Mucosa of descending colon (tissue), 3 donors: ENCODE results near the gene AP1G2. TPM values are rescaled to one million over a fixed set of nuclear protein-coding genes. Genes with fewer than 3 reads are reported as not detected.

Source experiments
- ATAC-seq: fragments of 200-7000 bp; cut with Tn5 transposase; one replicate; pipeline ENCODE4 v1.9.1; 2020; ENCODE audit warnings: mild to moderate bottlenecking, moderate library complexity
- DNase-seq, 3 donors: peaks; one replicate each; pipeline ENCODE4 v3.0.0-alpha.2; 2020
- H3K36me3 ChIP-seq: fragments of 200-600 bp; one replicate; pipeline ENCODE4 v1.8.0; 2021; ENCODE audit warnings: low read depth, mild to moderate bottlenecking
- H3K4me1 ChIP-seq: fragments of 200-600 bp; one replicate; pipeline ENCODE4 v1.8.0; 2021; ENCODE audit warnings: low read depth, mild to moderate bottlenecking
- H3K4me3 ChIP-seq: fragments of 200-600 bp; one replicate; pipeline ENCODE4 v1.8.0; 2021; ENCODE audit warnings: mild to moderate bottlenecking
- H3K9me3 ChIP-seq: fragments of 200-600 bp; one replicate; pipeline ENCODE4 v1.8.0; 2021; ENCODE audit warnings: mild to moderate bottlenecking
- intact Hi-C, 2 donors: fragments of 100-400 bp; cut with DNase I in 1 of 2; cut with micrococcal nuclease in 1 of 2; formaldehyde crosslinking; loops; one replicate each; pipeline versions ENCODE4 v1.11.0 to v1.11.1; 2022; cut with DNase I, micrococcal nuclease
- total RNA-seq, 3 donors: library from RNA; stranded (reverse); fragmentation: NEBNext Ultra II Directional in 2 of 3; extraction: Animal tissue kit (Norgen Biotek cat#: 25700) in 2 of 3; gene quantifications; one replicate each; pipeline versions ENCODE4 v1.2.1 to v1.2.4, GENCODE V29; 2021 to 2023
- TF ChIP-seq, protein P1 (sequence below): fragments of 200-600 bp; IDR thresholded peaks from one replicate; pipeline ENCODE4 v1.8.0; 2022; ENCODE audit warnings: antibody characterized with exemption, mild to moderate bottlenecking
- donor health status: DM: no; HTN: no; CAD: no; lungs with moderate emphysema.
- donor health status: DM: no; HTN: no; CAD: no.
- donor health status: DM: no; HTN: yes; CAD: no.

Gene AP1G2
- total RNA-seq, 3 donors from 2014 or later = 95.4 to 271 (median 122) TPM

DNA sequence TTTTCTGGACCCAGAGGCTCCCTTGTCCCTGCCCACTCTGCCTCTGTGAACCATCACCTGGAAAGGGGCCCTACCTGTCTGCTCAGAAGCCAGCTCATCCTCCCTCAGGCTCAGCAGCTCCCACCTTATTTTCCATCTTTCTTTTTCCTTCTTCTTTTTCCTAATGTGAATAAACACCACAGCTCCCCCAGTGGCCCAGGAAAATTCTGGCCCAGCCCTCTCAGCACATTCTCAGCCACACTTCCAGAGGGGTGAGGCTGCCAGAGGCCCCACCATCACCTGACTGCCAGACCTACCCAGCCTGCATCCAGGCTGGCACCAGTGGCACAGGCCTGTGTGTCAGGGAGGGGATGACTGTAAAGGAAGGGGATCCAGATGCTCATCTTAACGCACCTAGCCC is 39.0 kb downstream of the AP1G2 start:
- Histone ChIP-seq H3K9me3 (no peaks in the 10 kb centered on the region), H3K36me3 (no peaks in the 10 kb centered on the region), H3K4me3 (no peak overlapping the region), H3K4me1 (no peaks in the 10 kb centered on the region)
- intact Hi-C loops = no loop called here
- DNase-seq (no peak), ATAC-seq (no peak)
- TF ChIP-seq, protein P1, sequence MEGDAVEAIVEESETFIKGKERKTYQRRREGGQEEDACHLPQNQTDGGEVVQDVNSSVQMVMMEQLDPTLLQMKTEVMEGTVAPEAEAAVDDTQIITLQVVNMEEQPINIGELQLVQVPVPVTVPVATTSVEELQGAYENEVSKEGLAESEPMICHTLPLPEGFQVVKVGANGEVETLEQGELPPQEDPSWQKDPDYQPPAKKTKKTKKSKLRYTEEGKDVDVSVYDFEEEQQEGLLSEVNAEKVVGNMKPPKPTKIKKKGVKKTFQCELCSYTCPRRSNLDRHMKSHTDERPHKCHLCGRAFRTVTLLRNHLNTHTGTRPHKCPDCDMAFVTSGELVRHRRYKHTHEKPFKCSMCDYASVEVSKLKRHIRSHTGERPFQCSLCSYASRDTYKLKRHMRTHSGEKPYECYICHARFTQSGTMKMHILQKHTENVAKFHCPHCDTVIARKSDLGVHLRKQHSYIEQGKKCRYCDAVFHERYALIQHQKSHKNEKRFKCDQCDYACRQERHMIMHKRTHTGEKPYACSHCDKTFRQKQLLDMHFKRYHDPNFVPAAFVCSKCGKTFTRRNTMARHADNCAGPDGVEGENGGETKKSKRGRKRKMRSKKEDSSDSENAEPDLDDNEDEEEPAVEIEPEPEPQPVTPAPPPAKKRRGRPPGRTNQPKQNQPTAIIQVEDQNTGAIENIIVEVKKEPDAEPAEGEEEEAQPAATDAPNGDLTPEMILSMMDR = no peak

DNA sequence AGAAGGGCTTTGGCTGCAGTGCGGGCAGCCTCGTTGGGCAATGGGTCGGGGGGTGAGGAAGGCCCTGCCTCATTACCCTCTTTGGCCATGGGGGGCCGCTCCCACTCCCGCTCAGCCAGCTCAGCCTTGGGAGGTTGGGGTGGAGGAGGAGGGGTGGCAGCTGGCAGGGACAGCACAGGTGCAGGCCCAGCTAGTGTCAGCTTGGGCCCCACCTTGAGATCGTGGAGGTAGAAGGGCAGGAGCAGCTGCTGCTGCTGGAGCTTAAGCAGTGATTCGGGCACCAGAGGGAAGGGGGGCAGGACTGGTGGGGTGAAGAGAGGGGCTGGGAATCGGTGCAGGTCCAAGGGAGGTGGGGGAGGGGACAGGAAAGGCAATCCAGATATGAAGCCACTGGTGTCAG is 42.0 kb downstream of the AP1G2 start:
- Histone ChIP-seq H3K9me3 (no peaks in the 10 kb centered on the region), H3K36me3 (no peaks in the 10 kb centered on the region), H3K4me3 (no peak overlapping the region), H3K4me1 (no peaks in the 10 kb centered on the region)
- no peak for DNase-seq
- TF ChIP-seq, protein P1 = no peak
- ATAC-seq = no peak
- intact Hi-C loops = no loop called here

DNA sequence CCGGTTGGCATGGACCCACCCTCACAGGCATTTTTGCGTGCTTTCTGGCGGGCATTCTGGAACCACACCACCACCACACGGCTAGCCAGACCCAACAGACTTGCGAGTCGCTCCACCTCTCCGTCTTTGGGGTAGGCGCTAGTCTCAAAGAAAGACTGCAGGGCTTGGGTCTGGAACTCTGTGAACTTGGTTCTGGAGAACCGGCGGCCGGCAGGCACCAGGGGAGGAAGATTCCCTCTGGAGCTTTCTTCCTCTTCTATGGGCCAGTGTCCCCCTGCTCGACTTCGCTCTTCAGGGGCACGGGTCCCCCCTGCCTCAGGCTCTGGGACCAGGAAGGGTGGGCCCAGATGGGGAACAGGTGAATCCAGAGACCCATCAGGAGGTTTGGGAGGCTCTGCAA is 42.6 kb downstream of the AP1G2 start:
- H3K36me3 ChIP-seq = no peaks in the 10 kb centered on the region
- DNase-seq (no peak), ATAC-seq (no peak)
- H3K4me1 ChIP-seq = no peaks in the 10 kb centered on the region
- H3K4me3 ChIP-seq = no peak overlapping the region
- intact Hi-C loops = no loop called here
- TF ChIP-seq, protein P1 = no peak
- H3K9me3 ChIP-seq = no peaks in the 10 kb centered on the region

- no peak overlapping the region for H3K4me3 ChIP-seq
- ATAC-seq (no peak), DNase-seq (no peak)
- no peaks in the 10 kb centered on the region for H3K4me1 ChIP-seq
- no peaks in the 10 kb centered on the region for H3K36me3 ChIP-seq
- no peaks in the 10 kb centered on the region for H3K9me3 ChIP-seq
- TF ChIP-seq, protein P1 = no peak
- intact Hi-C loops = no loop called here
These were observed 44.2 kb downstream of the AP1G2 start for GRCh38 chr14:23523229-23524016.

GRCh38 chr14:23522643-23523198 is 44.9 kb downstream of the AP1G2 start:
- intact Hi-C loops = no loop called here
- Histone ChIP-seq H3K9me3 (no peaks in the 10 kb centered on the region), H3K36me3 (no peaks in the 10 kb centered on the region), H3K4me1 (no peaks in the 10 kb centered on the region), H3K4me3 (no peak overlapping the region)
- TF ChIP-seq, protein P1 = no peak
- DNase-seq (no peak), ATAC-seq (no peak)
